ENCODE results near the gene CAB39L. TPM values are rescaled to one million over a fixed set of nuclear protein-coding genes. Genes with fewer than 3 reads are reported as not detected.
A peak's percentile ranks its signal among the peaks of the same experiment; 100 is the strongest.

The CAB39L gene
- total RNA-seq, 2 experiments from 2014 or later = 5.5 TPM

- Mint-ChIP-seq H3K4me3 (no peak overlapping the region), H3K4me1 (peaks cover 13% of the 10 kb centered on the region), H3K9me3 (no peaks in the 10 kb centered on the region), H3K36me3 (ENCODE audit: low read depth) (peaks cover 4% of the 10 kb centered on the region), H3K27me3 (no peaks in the 10 kb centered on the region), H3K27ac (no peak overlapping the region)
- CTCF ChIA-PET = no interaction called here
- POLR2A ChIA-PET = interaction anchor here (1.3 kb wide), 1 partner anchor 58 kb away, joined by 4 read pairs; the partner anchor contains the start of gene PHF11
- no peak for DNase-seq
Measured at GRCh38 chr13:49437705-49438104, 6.2 kb downstream of the CAB39L start.

GRCh38 chr13:49436890-49437289 lies 7.0 kb downstream of the CAB39L start:
- no peak overlapping the region for H3K27ac Mint-ChIP-seq
- H3K4me1 Mint-ChIP-seq = peaks cover 6% of the 10 kb centered on the region
- POLR2A ChIA-PET = interaction anchor here (1.3 kb wide), 1 partner anchor 59 kb away, joined by 4 read pairs; the partner anchor contains the start of gene PHF11
- H3K4me3 Mint-ChIP-seq = no peak overlapping the region
- no peaks in the 10 kb centered on the region for H3K27me3 Mint-ChIP-seq
- no peaks in the 10 kb centered on the region for H3K36me3 Mint-ChIP-seq (ENCODE audit: low read depth)
- H3K9me3 Mint-ChIP-seq = no peaks in the 10 kb centered on the region
- CTCF ChIA-PET = no interaction called here
- no peak for DNase-seq

- CTCF ChIA-PET = interaction anchor here (0.6 to 0.7 kb wide), 2 partner anchors 141 to 168 kb away, joined by 5 to 6 read pairs; no protein-coding TSS in a partner anchor
Measured at GRCh38 chr13:49435992-49436391, 7.9 kb downstream of the CAB39L start.

GRCh38 chr13:49429121-49429520 lies 14.7 kb downstream of the CAB39L start:
- no peaks in the 10 kb centered on the region for H3K36me3 Mint-ChIP-seq (ENCODE audit: low read depth)
- POLR2A ChIA-PET = interaction anchor here (1.1 kb wide), 1 partner anchor 67 kb away, joined by 3 read pairs; no protein-coding TSS in a partner anchor
- no peak overlapping the region for H3K4me3 Mint-ChIP-seq
- no peaks in the 10 kb centered on the region for H3K9me3 Mint-ChIP-seq
- no peak overlapping the region for H3K27ac Mint-ChIP-seq
- CTCF ChIA-PET = no interaction called here
- DNase-seq = no peak
- H3K4me1 Mint-ChIP-seq = no peaks in the 10 kb centered on the region
- no peaks in the 10 kb centered on the region for H3K27me3 Mint-ChIP-seq

More at GRCh38 chr13:49435992-49436391, 7.9 kb downstream of the CAB39L start:
- POLR2A ChIA-PET = no interaction called here
- H3K4me3 Mint-ChIP-seq = no peak overlapping the region
- H3K27me3 Mint-ChIP-seq = no peaks in the 10 kb centered on the region
- no peaks in the 10 kb centered on the region for H3K9me3 Mint-ChIP-seq
- peaks cover 1% of the 10 kb centered on the region for H3K4me1 Mint-ChIP-seq
- H3K27ac Mint-ChIP-seq = no peak overlapping the region
- no peaks in the 10 kb centered on the region for H3K36me3 Mint-ChIP-seq (ENCODE audit: low read depth)
- no peak for DNase-seq

GRCh38 chr13:49428041-49428763 lies 15.7 kb downstream of the CAB39L start:
- DNase-seq = no peak
- Mint-ChIP-seq H3K27ac (no peak overlapping the region), H3K9me3 (no peaks in the 10 kb centered on the region), H3K27me3 (no peaks in the 10 kb centered on the region), H3K36me3 (ENCODE audit: low read depth) (no peaks in the 10 kb centered on the region), H3K4me3 (no peak overlapping the region), H3K4me1 (no peaks in the 10 kb centered on the region)
- ChIA-PET POLR2A (interaction anchor here (1.1 kb wide), 1 partner anchor 68 kb away, joined by 3 read pairs; no protein-coding TSS in a partner anchor), CTCF (no interaction called here)

- no peak overlapping the region for H3K27ac Mint-ChIP-seq
- no peaks in the 10 kb centered on the region for H3K27me3 Mint-ChIP-seq
- no peak for DNase-seq
- no peak overlapping the region for H3K4me3 Mint-ChIP-seq
- POLR2A ChIA-PET = no interaction called here
- H3K9me3 Mint-ChIP-seq = no peaks in the 10 kb centered on the region
- H3K4me1 Mint-ChIP-seq = no peaks in the 10 kb centered on the region
- CTCF ChIA-PET = no interaction called here
- no peaks in the 10 kb centered on the region for H3K36me3 Mint-ChIP-seq (ENCODE audit: low read depth)
Measured at GRCh38 chr13:49424011-49424560, 19.8 kb downstream of the CAB39L start.

GRCh38 chr13:49421391-49421790 lies 22.5 kb downstream of the CAB39L start:
- no peaks in the 10 kb centered on the region for H3K36me3 Mint-ChIP-seq (ENCODE audit: low read depth)
- peaks cover 1% of the 10 kb centered on the region for H3K27me3 Mint-ChIP-seq
- H3K4me3 Mint-ChIP-seq = no peak overlapping the region
- ChIA-PET CTCF (interaction anchor here (0.6 kb wide), 1 partner anchor 416 kb away, joined by 3 read pairs; no protein-coding TSS in a partner anchor), POLR2A (no interaction called here)
- H3K27ac Mint-ChIP-seq = no peak overlapping the region
- DNase-seq = peak; percentile 40
- no peaks in the 10 kb centered on the region for H3K4me1 Mint-ChIP-seq
- H3K9me3 Mint-ChIP-seq = no peaks in the 10 kb centered on the region

- ChIA-PET POLR2A (no interaction called here), CTCF (no interaction called here)
- no peaks in the 10 kb centered on the region for H3K9me3 Mint-ChIP-seq
- H3K27ac Mint-ChIP-seq = no peak overlapping the region
- peaks cover 1% of the 10 kb centered on the region for H3K27me3 Mint-ChIP-seq
- H3K4me3 Mint-ChIP-seq = no peak overlapping the region
- H3K36me3 Mint-ChIP-seq (ENCODE audit: low read depth) = no peaks in the 10 kb centered on the region
- H3K4me1 Mint-ChIP-seq = no peaks in the 10 kb centered on the region
- DNase-seq = no peak
Measured at GRCh38 chr13:49419276-49419675, 24.6 kb downstream of the CAB39L start.

GRCh38 chr13:49418206-49418605 lies 25.7 kb downstream of the CAB39L start:
- no peaks in the 10 kb centered on the region for H3K9me3 Mint-ChIP-seq
- no peaks in the 10 kb centered on the region for H3K4me1 Mint-ChIP-seq
- no peak overlapping the region for H3K4me3 Mint-ChIP-seq
- ChIA-PET POLR2A (no interaction called here), CTCF (no interaction called here)
- peaks cover 5% of the 10 kb centered on the region for H3K27me3 Mint-ChIP-seq
- no peak for DNase-seq
- H3K27ac Mint-ChIP-seq = no peak overlapping the region
- no peaks in the 10 kb centered on the region for H3K36me3 Mint-ChIP-seq (ENCODE audit: low read depth)

- DNase-seq = no peak
- H3K4me1 Mint-ChIP-seq = no peaks in the 10 kb centered on the region
- no peak overlapping the region for H3K27ac Mint-ChIP-seq
- CTCF ChIA-PET = no interaction called here
- peaks cover 5% of the 10 kb centered on the region for H3K27me3 Mint-ChIP-seq
- H3K4me3 Mint-ChIP-seq = no peak overlapping the region
- no peaks in the 10 kb centered on the region for H3K9me3 Mint-ChIP-seq
- H3K36me3 Mint-ChIP-seq (ENCODE audit: low read depth) = no peaks in the 10 kb centered on the region
- POLR2A ChIA-PET = no interaction called here
Measured at GRCh38 chr13:49417161-49417560, 26.7 kb downstream of the CAB39L start.

- no peak overlapping the region for H3K4me3 Mint-ChIP-seq
- no peak for DNase-seq
- POLR2A ChIA-PET = no interaction called here
- H3K27me3 Mint-ChIP-seq = peaks cover 5% of the 10 kb centered on the region
- H3K9me3 Mint-ChIP-seq = no peaks in the 10 kb centered on the region
- no peak overlapping the region for H3K27ac Mint-ChIP-seq
- H3K36me3 Mint-ChIP-seq (ENCODE audit: low read depth) = no peaks in the 10 kb centered on the region
- no peaks in the 10 kb centered on the region for H3K4me1 Mint-ChIP-seq
- CTCF ChIA-PET = no interaction called here
Measured at GRCh38 chr13:49412749-49413148, 31.1 kb downstream of the CAB39L start.

- Mint-ChIP-seq H3K27ac (no peak overlapping the region), H3K27me3 (peaks cover 4% of the 10 kb centered on the region), H3K9me3 (no peaks in the 10 kb centered on the region), H3K4me1 (no peaks in the 10 kb centered on the region), H3K36me3 (ENCODE audit: low read depth) (no peaks in the 10 kb centered on the region), H3K4me3 (no peak overlapping the region)
- DNase-seq = no peak
- ChIA-PET POLR2A (no interaction called here), CTCF (no interaction called here)
Measured at GRCh38 chr13:49411353-49411752, 32.5 kb downstream of the CAB39L start.

- H3K4me1 Mint-ChIP-seq = no peaks in the 10 kb centered on the region
- POLR2A ChIA-PET = no interaction called here
- peaks cover 2% of the 10 kb centered on the region for H3K36me3 Mint-ChIP-seq (ENCODE audit: low read depth)
- H3K27ac Mint-ChIP-seq = no peak overlapping the region
- CTCF ChIA-PET = no interaction called here
- no peak for DNase-seq
- H3K4me3 Mint-ChIP-seq = no peak overlapping the region
- peaks cover 4% of the 10 kb centered on the region for H3K27me3 Mint-ChIP-seq
- no peaks in the 10 kb centered on the region for H3K9me3 Mint-ChIP-seq
Measured at GRCh38 chr13:49410477-49410876, 33.4 kb downstream of the CAB39L start.

GRCh38 chr13:49410006-49410405 lies 33.9 kb downstream of the CAB39L start:
- DNase-seq = no peak
- H3K9me3 Mint-ChIP-seq = peaks cover under 1% of the 10 kb centered on the region
- H3K4me1 Mint-ChIP-seq = no peaks in the 10 kb centered on the region
- peaks cover 4% of the 10 kb centered on the region for H3K27me3 Mint-ChIP-seq
- H3K27ac Mint-ChIP-seq = no peak overlapping the region
- ChIA-PET POLR2A (no interaction called here), CTCF (interaction anchor here (0.7 kb wide), 1 partner anchor 1169 kb away, joined by 3 read pairs; no protein-coding TSS in a partner anchor)
- H3K36me3 Mint-ChIP-seq (ENCODE audit: low read depth) = peaks cover 2% of the 10 kb centered on the region
- no peak overlapping the region for H3K4me3 Mint-ChIP-seq
